Liver (tissue), 9 donors: Measurements from ENCODE around the gene CTNNAL1. TPM values are rescaled to one million over a fixed set of nuclear protein-coding genes. Genes with fewer than 3 reads are reported as not detected.

ENCODE experiments used
- DNase-seq: peaks from one replicate; pipeline ENCODE4 v3.0.0-alpha.2; 2017; ENCODE audit warnings: low spot score
- H3K27ac ChIP-seq, 2 donors: one replicate each; pipeline ENCODE4 v1.7.0; 2013; ENCODE audit warnings: inconsistent platforms in 2 of 2, low read length in 2 of 2, control low read depth in 1 of 2, low read depth in 1 of 2, mild to moderate bottlenecking in 1 of 2
- H3K27me3 ChIP-seq, 4 donors: one replicate each; pipeline versions ENCODE4 v1.6.1 to v1.7.0; 2013; ENCODE audit warnings: low read length in 3 of 4, inconsistent platforms in 1 of 4, mild to moderate bottlenecking in 1 of 4, moderate library complexity in 1 of 4; ENCODE audit not compliant: control insufficient read depth in 4 of 4, insufficient read depth in 4 of 4
- H3K36me3 ChIP-seq, 4 donors: one replicate each; pipeline versions ENCODE4 v1.6.1 to v1.7.0; 2013; ENCODE audit warnings: low read length in 3 of 4, mild to moderate bottlenecking in 3 of 4, low read depth in 1 of 4, moderate library complexity in 1 of 4; ENCODE audit not compliant: control insufficient read depth in 4 of 4, insufficient read depth in 3 of 4
- H3K4me1 ChIP-seq, 4 donors: one replicate each; pipeline versions ENCODE4 v1.6.1 to v1.7.0; 2013; ENCODE audit warnings: low read length in 3 of 4, mild to moderate bottlenecking in 3 of 4, moderate library complexity in 1 of 4; ENCODE audit not compliant: control insufficient read depth in 4 of 4, insufficient read depth in 4 of 4
- H3K4me3 ChIP-seq, 3 donors: one replicate each; pipeline versions ENCODE4 v1.6.1 to v1.7.0; 2013; ENCODE audit warnings: low read length in 3 of 3, control low read depth in 1 of 3, low read depth in 1 of 3, mild to moderate bottlenecking in 1 of 3
- H3K9ac ChIP-seq, 2 donors: one replicate each; pipeline ENCODE4 v1.7.0; 2013; ENCODE audit warnings: low read length in 2 of 2, mild to moderate bottlenecking in 2 of 2, moderate library complexity in 2 of 2, control low read depth in 1 of 2, low read depth in 1 of 2
- H3K9me3 ChIP-seq, 4 donors: one replicate each; pipeline versions ENCODE4 v1.6.1 to v1.7.0; 2013; ENCODE audit warnings: low read length in 3 of 4; ENCODE audit not compliant: control insufficient read depth in 4 of 4
- ATF3 ChIP-seq: IDR thresholded peaks from 2 replicates; pipeline ENCODE4 v1.6.1; 2016; ENCODE audit warnings: antibody characterized with exemption
- EGR1 ChIP-seq, 2 donors: IDR thresholded peaks; 2 replicates each; pipeline ENCODE4 v1.6.1; 2016 to 2018; ENCODE audit warnings: antibody characterized with exemption in 2 of 2, low read depth in 2 of 2
- FOXA1 ChIP-seq: IDR thresholded peaks from 2 replicates; pipeline ENCODE4 v1.6.1; 2016; ENCODE audit warnings: antibody characterized with exemption
- FOXA2 ChIP-seq: IDR thresholded peaks from 2 replicates; pipeline ENCODE4 v1.6.1; 2016; ENCODE audit warnings: antibody characterized with exemption
- GABPA ChIP-seq, 2 donors: IDR thresholded peaks in 1 of 2; conservative IDR thresholded peaks in 1 of 2; 2 replicates each; pipeline ENCODE4 v1.6.1; 2016; ENCODE audit warnings: antibody characterized with exemption in 2 of 2, mild to moderate bottlenecking in 1 of 2, moderate library complexity in 1 of 2
- HNF4A ChIP-seq, 2 donors: conservative IDR thresholded peaks; 2 replicates each; pipeline ENCODE4 v1.6.1; 2016; ENCODE audit warnings: antibody characterized with exemption in 2 of 2, mild to moderate bottlenecking in 2 of 2
- HNF4G ChIP-seq: IDR thresholded peaks from 2 replicates; pipeline ENCODE4 v1.6.1; 2016; ENCODE audit warnings: antibody characterized with exemption
- JUND ChIP-seq, 2 donors: IDR thresholded peaks; 2 replicates each; pipeline ENCODE4 v1.6.1; 2016; ENCODE audit warnings: antibody characterized with exemption in 2 of 2
- NR2F2 ChIP-seq: IDR thresholded peaks from 2 replicates; pipeline ENCODE4 v1.6.1; 2016; ENCODE audit warnings: antibody characterized with exemption
- RAD21 ChIP-seq, 2 donors: IDR thresholded peaks; 2 replicates each; pipeline ENCODE4 v1.6.1; 2016; ENCODE audit warnings: antibody characterized with exemption in 2 of 2, mild to moderate bottlenecking in 2 of 2
- SP1 ChIP-seq: IDR thresholded peaks from 2 replicates; pipeline ENCODE4 v1.6.1; 2018; ENCODE audit warnings: antibody characterized with exemption, mild to moderate bottlenecking
- TAF1 ChIP-seq: conservative IDR thresholded peaks from 2 replicates; pipeline ENCODE4 v1.6.1; 2016; ENCODE audit warnings: antibody characterized with exemption, mild to moderate bottlenecking
- ZBTB33 ChIP-seq: IDR thresholded peaks from 2 replicates; pipeline ENCODE4 v1.6.1; 2016; ENCODE audit warnings: antibody characterized with exemption
- WGBS: extraction: QIAGEN DNeasy Blood & Tissue Kit; methylation state at CpG from one replicate; pipeline ENCODE4 v1.1.7; 2013; 5-methylcytosine and 5-hydroxymethylcytosine counted together
- polyA plus RNA-seq, 2 donors: library from polyadenylated mRNA; stranded (reverse) in 1 of 2; unstranded in 1 of 2; fragments of 200-250 nt in 1 of 2; fragments of >200 nt in 1 of 2; fragmentation: Nextera tagmentation in 1 of 2; extraction: Ambion mirVana in 1 of 2; gene quantifications; one replicate each; pipeline versions ENCODE4 v1.2.1 to v1.2.3, GENCODE V29; 2013 to 2015
- total RNA-seq, 2 donors: library from RNA; depleted of rRNA; stranded (reverse); fragments of >200 nt; gene quantifications; one replicate each; pipeline ENCODE4 v1.2.3, GENCODE V29; 2014
- donor health status: healthy.
- donor health status: healthy.
- donor health status: healthy.
- donor health status: healthy.
- donor health status: healthy.

The CTNNAL1 gene
- total and polyA plus RNA-seq, 4 donors = 10.5 to 31.5 (median 18.6) TPM

- H3K4me1 ChIP-seq = peaks cover 0 to 5% (median 5%) of the 10 kb centered on the region in 4 donors
- WGBS = 88% methylated on average over 4 of the region's 4 CpGs
- peaks cover 2 to 19% (median 8%) of the 10 kb centered on the region in 4 donors for H3K36me3 ChIP-seq
- no peak overlapping the region for H3K4me3 ChIP-seq
- H3K27ac ChIP-seq = no peak overlapping the region
- no peak for TF ChIP-seq FOXA1
- H3K27me3 ChIP-seq = no peaks in the 10 kb centered on the region
- H3K9ac ChIP-seq = no peak overlapping the region
- DNase-seq = no peak
- H3K9me3 ChIP-seq = no peaks in the 10 kb centered on the region
These were observed 73.3 kb downstream of the CTNNAL1 start for GRCh38 chr9:108939975-108940374.

- Histone ChIP-seq H3K9ac (no peak overlapping the region), H3K9me3 (no peaks in the 10 kb centered on the region), H3K27ac (no peak overlapping the region), H3K4me1 (peaks cover 2 to 17% (median 15%) of the 10 kb centered on the region in 4 donors), H3K4me3 (no peak overlapping the region), H3K36me3 (peaks cover 2 to 19% (median 8%) of the 10 kb centered on the region in 4 donors), H3K27me3 (no peaks in the 10 kb centered on the region)
- WGBS = 94% methylated on average over 5 of the region's 5 CpGs
- TF ChIP-seq TAF1 (no peak), HNF4G (no peak), ATF3 (no peak), EGR1 (IDR thresholded peaks at IDR 0.05; ENCODE audit: low read depth in 2 of 2) (no peak), FOXA2 (no peak), NR2F2 (no peak), JUND (IDR thresholded peaks at IDR 0.05) (no peak), ZBTB33 (no peak), HNF4A (conservative IDR thresholded peaks at IDR 0.05) (no peak), FOXA1 (no peak)
- DNase-seq = no peak
These were observed 75.6 kb downstream of the CTNNAL1 start for GRCh38 chr9:108937561-108938305.

DNA sequence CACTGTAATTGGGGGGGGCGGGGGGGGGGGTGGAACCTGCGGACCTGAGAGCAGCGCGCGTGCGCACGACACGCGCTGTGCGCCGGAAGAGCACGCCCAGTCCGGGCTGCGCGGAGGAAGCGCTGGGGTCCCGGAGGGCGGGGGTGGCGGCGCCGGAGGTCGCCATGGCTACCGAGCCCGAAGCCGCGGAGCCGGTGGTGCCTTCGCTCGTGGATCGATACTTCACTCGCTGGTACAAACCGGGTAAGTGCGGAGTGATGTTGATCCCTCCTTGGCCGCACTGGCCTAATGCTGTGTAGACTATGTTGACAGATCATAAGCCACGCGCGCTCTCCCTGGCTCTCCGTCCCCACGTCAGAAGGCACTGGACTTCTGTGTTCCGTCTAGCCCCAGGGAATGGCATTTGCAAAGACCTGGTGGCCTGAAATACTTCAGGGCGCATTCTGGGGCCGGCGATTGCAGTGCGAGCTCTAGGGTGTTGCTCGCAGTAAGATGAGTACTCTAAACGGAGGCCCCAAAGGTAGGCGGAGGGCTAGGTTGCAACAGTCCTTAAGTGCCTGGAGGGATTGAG lies 78.9 kb downstream of the CTNNAL1 start, which contains the start of gene ABITRAM:
Gene ABITRAM, plus strand, starts transcription at position 78 of the 571 bp plus-strand sequence. Its CDS starts 87 bp downstream, at position 165.
- TF ChIP-seq RAD21 (IDR thresholded peaks at IDR 0.05) (peak in 1 of 2 donors; percentile 12), GABPA (IDR thresholded peaks at IDR 0.05 in 1 of 2, conservative IDR thresholded peaks at IDR 0.05 in 1 of 2) (peak; percentile 23 to 86), SP1 (no peak), EGR1 (IDR thresholded peaks at IDR 0.05; ENCODE audit: low read depth in 2 of 2) (peak; percentile 67 to 69), JUND (IDR thresholded peaks at IDR 0.05) (no peak)
- no peaks in the 10 kb centered on the region for H3K27me3 ChIP-seq
- H3K9me3 ChIP-seq = no peaks in the 10 kb centered on the region
- H3K27ac ChIP-seq = peak within 1 kb of the TSS; percentile 71 to 96
- DNase-seq = no peak
- H3K4me1 ChIP-seq = peaks cover 5 to 27% (median 18%) of the 10 kb centered on the region in 4 donors
- peak within 1 kb of the TSS; percentile 78 to 95 for H3K9ac ChIP-seq
- under 1% methylated on average over 47 of the region's 47 CpGs for WGBS
- peaks cover 0 to 12% (median 3%) of the 10 kb centered on the region in 4 donors for H3K36me3 ChIP-seq
- peak within 1 kb of the TSS; percentile 83 to 99 (median 98) for H3K4me3 ChIP-seq
